K562 (cell line): Measurements from ENCODE around the gene BAK1.

Experiments
- ARNT ChIP-seq, 2 experiments: fragments of 450-650 bp; IDR thresholded peaks; 2 replicates each; pipeline ENCODE4 v1.6.1; 2016; ENCODE audit warnings: mild to moderate bottlenecking in 1 of 2
- ATF3 ChIP-seq, 2 experiments: fragments of 450-650 bp in 1 of 2; sonication (generic) in 1 of 2; formaldehyde crosslinking in 1 of 2; IDR thresholded peaks in 1 of 2; conservative IDR thresholded peaks in 1 of 2; 2 replicates each; pipeline versions ENCODE4 v1.6.1 to v1.8.1; 2016 to 2023; ENCODE audit warnings: mild to moderate bottlenecking in 2 of 2, moderate library complexity in 2 of 2, inconsistent platforms in 1 of 2, missing genetic modification reagents in 1 of 2
- BCLAF1 ChIP-seq, 2 experiments: fragments of 450-650 bp in 1 of 2; IDR thresholded peaks; 2 replicates each; pipeline ENCODE4 v1.6.1; 2011 to 2017; ENCODE audit warnings: low read depth in 2 of 2, antibody characterized with exemption in 1 of 2, borderline replicate concordance in 1 of 2, low read length in 1 of 2, mild to moderate bottlenecking in 1 of 2, mixed read lengths in 1 of 2; ENCODE audit not compliant: control insufficient read depth in 1 of 2
- CTCF ChIP-seq, 3 experiments: IDR thresholded peaks in 2 of 3; conservative IDR thresholded peaks in 1 of 3; 2 replicates each; pipeline ENCODE4 v1.5.1; 2011 to 2012; ENCODE audit warnings: low read length in 3 of 3, mild to moderate bottlenecking in 3 of 3, control low read depth in 2 of 3, improper control_type of control experiment in 1 of 3, inconsistent platforms in 1 of 3, low read depth in 1 of 3, mixed read lengths in 1 of 3, moderate library complexity in 1 of 3; ENCODE audit not compliant: insufficient read depth in 2 of 3
- ELF1 ChIP-seq: fragments of 200-800 bp; sonication (Bioruptor generic); IDR thresholded peaks from 2 replicates; pipeline ENCODE4 v1.6.1; 2016; ENCODE audit warnings: missing genetic modification characterization, missing compliant biosample characterization
- GTF2F1 ChIP-seq: IDR thresholded peaks from 2 replicates; pipeline ENCODE4 v1.6.1; 2011; ENCODE audit warnings: low read depth, low read length, improper control_type of control experiment
- HMG20A ChIP-seq: fragments of 450-650 bp; formaldehyde crosslinking; conservative IDR thresholded peaks from 2 replicates; pipeline ENCODE4 v1.4.0; 2020; ENCODE audit warnings: mild to moderate bottlenecking, mixed read lengths
- NCOR1 ChIP-seq: fragments of 450-650 bp; IDR thresholded peaks from 2 replicates; pipeline ENCODE4 v1.6.1; 2016; ENCODE audit warnings: mild to moderate bottlenecking, moderate library complexity
- NFRKB ChIP-seq: fragments of 450-650 bp; IDR thresholded peaks from 2 replicates; pipeline ENCODE4 v1.6.1; 2016; ENCODE audit warnings: low read depth
- PBX2 ChIP-seq, 2 experiments: IDR thresholded peaks in 1 of 2; conservative IDR thresholded peaks in 1 of 2; 2 replicates each; pipeline ENCODE4 v1.6.1; 2016; ENCODE audit warnings: low read depth in 2 of 2, mild to moderate bottlenecking in 1 of 2, missing compliant biosample characterization in 1 of 2, missing genetic modification characterization in 1 of 2, moderate library complexity in 1 of 2
- TEAD1 ChIP-seq, 2 experiments: fragments of 450-650 bp in 1 of 2; sonication (generic) in 1 of 2; formaldehyde crosslinking; IDR thresholded peaks; 2 replicates each; pipeline versions ENCODE4 v1.4.0 to v1.8.0; 2020 to 2022; ENCODE audit warnings: mild to moderate bottlenecking in 2 of 2, missing genetic modification reagents in 1 of 2
- ZNF12 ChIP-seq: sonication (generic); formaldehyde crosslinking; IDR thresholded peaks from 2 replicates; pipeline ENCODE4 v1.4.0; 2020; ENCODE audit warnings: mild to moderate bottlenecking, missing genetic modification reagents

GRCh38 chr6:33546766-33547165 lies 33.3 kb downstream of the BAK1 start:
- no peak for TF ChIP-seq ARNT (IDR thresholded peaks at IDR 0.05)
- no peak for TF ChIP-seq CTCF (IDR thresholded peaks at IDR 0.05 in 2 of 3, conservative IDR thresholded peaks at IDR 0.05 in 1 of 3; ENCODE audit: insufficient read depth in 2 of 3, low read depth in 1 of 3, low read length in 3 of 3)
- TF ChIP-seq NCOR1: no peak
- no peak for TF ChIP-seq HMG20A
- TF ChIP-seq BCLAF1 (IDR thresholded peaks at IDR 0.05; ENCODE audit: borderline replicate concordance in 1 of 2, control insufficient read depth in 1 of 2, low read depth in 2 of 2, low read length in 1 of 2): no peak
- no peak for TF ChIP-seq ELF1 (tag)
- no peak for TF ChIP-seq ATF3 (IDR thresholded peaks at IDR 0.05)
- TF ChIP-seq ATF3 (CRISPR knock-in tag; conservative IDR thresholded peaks at IDR 0.05): no peak
- TF ChIP-seq TEAD1 (CRISPR knock-in tag; IDR thresholded peaks at IDR 0.05): no peak
- no peak for TF ChIP-seq NFRKB
- no peak for TF ChIP-seq GTF2F1
- TF ChIP-seq ZNF12: no peak
- no peak for TF ChIP-seq PBX2 (CRISPR knock-in tag; IDR thresholded peaks at IDR 0.05; ENCODE audit: low read depth)
- no peak for TF ChIP-seq PBX2 (tag; conservative IDR thresholded peaks at IDR 0.05; ENCODE audit: low read depth)
